T-cell (primary cell): ENCODE measurements around the gene LSM14B. TPM values are rescaled to one million over a fixed set of nuclear protein-coding genes. Genes with fewer than 3 reads are reported as not detected.

Experiments used
- total RNA-seq, 35 experiments: library from RNA in 6 of 35; stranded (reverse) in 6 of 35; fragments of 120-200 nt in 1 of 35; gene quantifications; one replicate each; pipeline versions ENCODE4 v1.2.1 to v1.2.4 and lab custom pipeline; 2013 to 2026

Gene LSM14B
- total RNA-seq, 5 donors from 2014 or later (not counting 1 experiment from before 2014, with no cell fraction given): 40.5 to 55.5 (median 54.4) TPM

Other genes with a start within 250 kb of the LSM14B start
- gene TAF4, start 56.6 kb upstream of the LSM14B start, total RNA-seq: 10 to 100 TPM; 21.7 to 39.5 (median 35.2) TPM
- gene PSMA7, start 20.9 kb downstream of the LSM14B start, total RNA-seq: 100 to 1,000 TPM; 136 to 233 (median 208) TPM
- gene SS18L1, start 21.3 kb downstream of the LSM14B start, total RNA-seq: 10 to 100 TPM; 14.6 to 23.6 (median 19.4) TPM
- gene MTG2, start 60.6 kb downstream of the LSM14B start, total RNA-seq: 10 to 100 TPM; 21.1 to 51.9 (median 44.1) TPM
- not detected for gene HRH3, start 97.8 kb downstream of the LSM14B start, total RNA-seq
- 10 to 100 TPM; 57.0 to 70.1 (median 63.0) TPM for gene OSBPL2, start 116.0 kb downstream of the LSM14B start, total RNA-seq
- 10 to 100 TPM; 44.7 to 80.3 (median 72.9) TPM for gene ADRM1, start 180.5 kb downstream of the LSM14B start, total RNA-seq
- 1 to 10 TPM in 3 of 5 donors, under 1 TPM in 2; 0.48 to 4.3 (median 3.0) TPM for gene LAMA5, start 244.8 kb downstream of the LSM14B start, total RNA-seq